HK-2 (cell line): Measurements from ENCODE around the gene SLC9A2.

ENCODE experiments used
- DNase-seq: peaks from one replicate; pipeline ENCODE4 v3.0.0-alpha.2; 2018; ENCODE audit not compliant: unreplicated experiment

Gene SLC9A2

DNA sequence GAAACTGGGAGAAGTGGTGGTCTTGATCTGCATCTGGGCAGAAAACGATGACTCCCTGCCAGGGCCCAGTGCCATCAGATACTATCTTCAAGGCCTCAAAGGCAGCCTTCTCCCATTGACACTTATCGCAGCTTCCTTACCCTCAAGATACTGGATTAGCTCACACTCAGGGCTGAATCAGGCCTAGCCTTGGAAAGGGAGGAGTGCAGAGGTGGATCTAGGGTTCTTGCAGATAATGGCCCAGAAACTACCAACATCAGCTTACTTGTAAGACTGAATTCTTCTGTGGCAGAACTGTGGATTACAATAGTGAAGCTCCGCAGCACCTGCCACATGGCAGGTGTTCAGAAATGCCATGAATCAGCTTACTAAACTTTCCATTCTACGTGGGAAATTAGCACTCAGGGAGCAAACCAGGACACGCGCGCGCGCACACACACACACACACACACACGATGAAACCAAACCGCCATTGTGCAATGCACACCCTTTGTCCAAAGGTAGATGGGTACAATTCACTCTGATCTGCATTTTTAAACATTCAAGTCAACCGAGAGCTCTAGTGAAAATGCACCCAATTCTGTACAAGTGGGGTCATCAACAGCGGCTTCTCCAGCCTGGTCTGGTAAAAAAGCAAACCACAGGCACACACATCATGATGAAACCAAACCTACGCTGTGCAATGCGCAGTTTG is 116.2 kb downstream of the SLC9A2 start:
- no peak for DNase-seq

DNA sequence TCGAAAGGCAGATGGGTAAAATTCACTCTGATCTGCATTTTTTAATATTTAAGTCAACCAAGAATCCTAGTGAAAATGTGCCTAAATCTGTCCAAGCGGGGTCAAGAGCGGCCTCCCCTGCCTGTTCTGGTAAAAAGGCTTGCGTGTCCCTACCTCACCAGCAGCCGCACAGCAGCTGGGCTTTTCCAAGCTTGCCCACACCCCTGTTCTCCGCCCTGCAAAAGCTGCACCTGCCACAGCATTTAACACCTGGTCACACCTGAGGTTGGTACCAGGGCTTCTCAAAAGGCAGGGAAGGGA is 116.7 kb downstream of the SLC9A2 start:
- DNase-seq, result no peak

- DNase-seq, result peak; percentile 78
Measured at GRCh38 chr2:102736410-102737409, 117.4 kb downstream of the SLC9A2 start.

DNA sequence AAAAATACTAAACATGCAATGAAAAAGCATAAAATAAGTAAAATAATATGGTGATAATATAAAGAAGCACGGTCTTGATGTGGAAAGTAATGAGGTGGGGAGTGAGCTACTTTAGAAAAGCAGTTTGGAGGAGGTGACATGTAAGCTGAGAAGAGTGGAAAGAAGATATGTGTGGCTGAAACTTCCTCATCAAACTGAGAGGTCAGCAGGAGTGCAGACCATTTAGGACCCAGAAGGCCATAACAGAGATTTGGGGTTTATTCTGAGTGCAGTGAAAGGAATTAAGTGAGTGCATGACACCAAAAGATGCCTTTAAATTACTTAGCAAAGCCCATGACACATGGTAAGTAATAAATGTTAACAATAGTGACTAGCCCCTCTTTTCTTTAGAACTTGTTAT is 118.1 kb downstream of the SLC9A2 start:
- DNase-seq, result no peak

DNA sequence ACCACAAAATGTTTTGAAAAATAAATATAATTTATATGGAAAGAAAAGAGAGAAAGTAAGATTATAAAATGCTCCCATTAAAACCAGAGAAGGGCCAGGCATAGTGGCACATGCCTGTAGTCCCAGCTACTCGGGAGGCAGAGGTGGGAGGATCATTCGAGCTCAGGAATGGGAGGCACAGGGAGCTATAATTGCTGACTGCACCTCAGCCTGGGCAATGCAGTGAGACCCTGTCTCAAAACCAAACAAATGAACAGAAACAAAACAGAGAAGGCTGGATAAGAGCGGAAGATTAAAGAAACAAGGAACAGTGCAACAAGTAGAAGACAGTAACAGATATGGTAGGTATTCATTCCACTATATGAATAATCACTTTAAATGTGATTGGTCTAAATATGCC is 123.9 kb downstream of the SLC9A2 start:
- no peak for DNase-seq

GRCh38 chr2:102748107-102748506 is 128.8 kb downstream of the SLC9A2 start:
- DNase-seq, result no peak

DNA sequence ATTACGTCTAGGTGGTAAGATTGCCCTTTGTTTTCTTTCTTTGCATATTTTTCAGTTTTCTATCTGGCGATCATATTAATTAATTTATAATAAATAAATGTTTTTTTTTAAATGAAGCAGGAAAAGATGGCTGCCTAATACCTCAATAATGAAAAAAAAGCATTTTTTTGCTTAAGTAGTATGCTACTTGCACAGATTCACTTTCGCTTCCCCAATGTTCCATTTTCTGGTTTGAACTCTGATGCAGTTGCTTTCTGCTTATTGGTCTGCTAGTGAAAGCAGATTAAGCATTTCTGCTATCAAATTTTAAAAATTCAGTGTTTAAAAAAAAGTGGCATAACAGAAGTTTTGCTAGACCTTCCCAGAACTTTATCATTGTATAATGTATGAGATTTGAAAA is 130.6 kb downstream of the SLC9A2 start:
- no peak for DNase-seq

- DNase-seq, result peak; percentile 8
Measured at GRCh38 chr2:102753563-102754159, 134.3 kb downstream of the SLC9A2 start.

GRCh38 chr2:102754456-102755145 is 135.2 kb downstream of the SLC9A2 start:
- no peak for DNase-seq

GRCh38 chr2:102755284-102755683 is 135.9 kb downstream of the SLC9A2 start:
- DNase-seq, result no peak

DNA sequence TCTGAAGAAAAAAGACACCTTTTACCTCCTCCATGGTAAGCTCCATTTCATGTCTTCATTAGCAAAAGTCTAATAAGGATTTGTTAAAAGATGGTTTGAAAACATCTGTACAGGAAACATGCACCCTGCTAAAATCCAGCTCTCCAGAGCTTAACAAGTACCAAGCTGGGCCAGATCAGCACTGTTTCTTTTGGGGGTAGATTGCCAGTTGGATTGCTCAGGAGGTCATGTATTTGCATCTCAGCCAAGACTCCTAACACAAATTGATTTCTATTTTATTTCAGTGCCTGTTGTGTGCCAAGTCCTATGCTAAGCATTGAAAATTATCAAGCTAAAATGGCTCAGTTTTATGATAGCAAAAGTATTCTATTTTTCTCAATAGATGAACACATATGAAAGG is 139.1 kb downstream of the SLC9A2 start:
- no peak for DNase-seq
